ENCODE data around the gene NUDT9.
"Not testable (repeated sequence)": the region's sequence is repeated elsewhere in the genome, so short reads cannot be mapped to it uniquely, and the experiment has no call there.

Gene NUDT9

GRCh38 chr4:87469390-87469789, 47.0 kb downstream of the NUDT9 start:
- Histone ChIP-seq H3K9me3 (ENCODE audit: insufficient read depth, low read depth, low read length) (no peaks in the 10 kb centered on the region), H3K4me3 (ENCODE audit: low read length) (no peak overlapping the region), H3K4me1 (ENCODE audit: insufficient read depth, low read length) (no peaks in the 10 kb centered on the region), H3K36me3 (ENCODE audit: insufficient read depth, low read depth, low read length) (no peaks in the 10 kb centered on the region), H3K27me3 (ENCODE audit: insufficient read depth, low read length) (no peaks in the 10 kb centered on the region), H3K9ac (ENCODE audit: low read depth, low read length) (no peak overlapping the region), H3K27ac (ENCODE audit: low read length) (no peak overlapping the region)

- H3K27ac ChIP-seq (ENCODE audit: low read length): no peak overlapping the region
Observed at GRCh38 chr4:87476934-87477333, 54.6 kb downstream of the NUDT9 start.

DNA sequence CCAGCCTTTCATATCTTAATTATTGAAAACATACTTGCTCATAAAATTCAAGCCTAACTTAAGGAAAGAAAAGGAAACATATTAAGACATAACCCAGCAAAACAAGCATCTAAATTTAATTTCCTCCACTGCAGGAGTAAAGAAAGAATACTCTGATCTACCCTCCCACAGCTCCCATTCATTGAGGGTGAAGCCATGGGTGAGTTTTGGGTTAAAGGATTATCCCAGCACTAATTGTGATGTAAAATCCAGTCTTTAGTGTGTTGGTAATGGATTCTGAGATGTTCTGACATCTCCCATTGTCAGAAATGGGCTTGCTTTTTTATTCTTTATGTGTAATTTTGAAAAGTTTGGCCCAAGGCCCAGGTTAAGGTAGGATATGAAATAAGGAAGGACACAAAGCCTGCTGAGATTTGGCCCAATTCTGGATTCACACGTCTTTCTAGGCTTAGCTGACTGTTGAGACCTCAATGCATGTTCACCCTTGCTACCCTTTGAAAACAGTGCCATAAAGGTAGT, 56.4 kb downstream of the NUDT9 start:
- no peak overlapping the region for H3K9ac ChIP-seq (ENCODE audit: low read depth, low read length)
- H3K27me3 ChIP-seq (ENCODE audit: insufficient read depth, low read length): no peaks in the 10 kb centered on the region
- H3K36me3 ChIP-seq (ENCODE audit: insufficient read depth, low read depth, low read length): no peaks in the 10 kb centered on the region
- no peaks in the 10 kb centered on the region for H3K9me3 ChIP-seq (ENCODE audit: insufficient read depth, low read depth, low read length)
- no peak overlapping the region for H3K4me3 ChIP-seq (ENCODE audit: low read length)
- H3K27ac ChIP-seq (ENCODE audit: low read length): no peak overlapping the region
- peaks cover 6% of the 10 kb centered on the region; the same call in 1 of the 2 replicates for H3K4me1 ChIP-seq (ENCODE audit: insufficient read depth, low read length)

More at GRCh38 chr4:87476934-87477333, 54.6 kb downstream of the NUDT9 start:
- Histone ChIP-seq H3K27me3 (ENCODE audit: insufficient read depth, low read length) (no peaks in the 10 kb centered on the region), H3K4me3 (ENCODE audit: low read length) (no peak overlapping the region), H3K9me3 (ENCODE audit: insufficient read depth, low read depth, low read length) (no peaks in the 10 kb centered on the region), H3K9ac (ENCODE audit: low read depth, low read length) (no peak overlapping the region), H3K4me1 (ENCODE audit: insufficient read depth, low read length) (peaks cover 6% of the 10 kb centered on the region; the same call in 1 of the 2 replicates), H3K36me3 (ENCODE audit: insufficient read depth, low read depth, low read length) (no peaks in the 10 kb centered on the region)

GRCh38 chr4:87481377-87481776, 59.0 kb downstream of the NUDT9 start:
- Histone ChIP-seq H3K27me3 (ENCODE audit: insufficient read depth, low read length) (no peaks in the 10 kb centered on the region), H3K27ac (ENCODE audit: low read length) (no peak overlapping the region), H3K4me1 (ENCODE audit: insufficient read depth, low read length) (peaks cover 6% of the 10 kb centered on the region; the same call in 1 of the 2 replicates), H3K9me3 (ENCODE audit: insufficient read depth, low read depth, low read length) (no peaks in the 10 kb centered on the region), H3K4me3 (ENCODE audit: low read length) (no peak overlapping the region), H3K9ac (ENCODE audit: low read depth, low read length) (no peak overlapping the region), H3K36me3 (ENCODE audit: insufficient read depth, low read depth, low read length) (no peaks in the 10 kb centered on the region)

- not testable (repeated sequence) for H3K4me1 ChIP-seq (ENCODE audit: insufficient read depth, low read length); H3K27me3 ChIP-seq (ENCODE audit: insufficient read depth, low read length); H3K9ac ChIP-seq (ENCODE audit: low read depth, low read length); H3K27ac ChIP-seq (ENCODE audit: low read length); H3K9me3 ChIP-seq (ENCODE audit: insufficient read depth, low read depth, low read length); H3K36me3 ChIP-seq (ENCODE audit: insufficient read depth, low read depth, low read length); H3K4me3 ChIP-seq (ENCODE audit: low read length)
Observed at GRCh38 chr4:87483247-87483646, 60.9 kb downstream of the NUDT9 start.

DNA sequence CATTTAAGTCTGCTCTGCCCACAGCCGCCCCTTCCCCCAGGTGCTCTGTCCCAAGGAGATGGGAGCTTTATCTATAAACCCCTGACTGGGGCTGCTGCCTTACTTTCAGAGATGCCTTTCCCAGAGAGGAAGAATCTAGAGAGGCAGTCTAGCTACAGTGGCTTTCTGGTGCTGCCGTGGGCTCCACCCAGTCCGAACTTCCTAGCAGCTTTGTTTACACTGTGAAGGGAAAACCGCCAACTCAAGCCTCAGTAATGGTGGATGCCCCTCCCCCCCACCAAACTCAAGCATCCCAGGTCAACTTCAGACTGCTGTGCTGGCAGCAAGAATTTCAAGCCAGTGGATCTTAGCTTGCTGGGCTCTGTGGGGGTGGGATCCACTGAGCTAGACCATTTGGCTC, 66.3 kb downstream of the NUDT9 start:
- not testable (repeated sequence) for H3K9me3 ChIP-seq (ENCODE audit: insufficient read depth, low read depth, low read length); H3K27ac ChIP-seq (ENCODE audit: low read length); H3K4me3 ChIP-seq (ENCODE audit: low read length); H3K36me3 ChIP-seq (ENCODE audit: insufficient read depth, low read depth, low read length); H3K27me3 ChIP-seq (ENCODE audit: insufficient read depth, low read length); H3K9ac ChIP-seq (ENCODE audit: low read depth, low read length)
- H3K4me1 ChIP-seq (ENCODE audit: insufficient read depth, low read length): peaks cover 15% of the 10 kb centered on the region

DNA sequence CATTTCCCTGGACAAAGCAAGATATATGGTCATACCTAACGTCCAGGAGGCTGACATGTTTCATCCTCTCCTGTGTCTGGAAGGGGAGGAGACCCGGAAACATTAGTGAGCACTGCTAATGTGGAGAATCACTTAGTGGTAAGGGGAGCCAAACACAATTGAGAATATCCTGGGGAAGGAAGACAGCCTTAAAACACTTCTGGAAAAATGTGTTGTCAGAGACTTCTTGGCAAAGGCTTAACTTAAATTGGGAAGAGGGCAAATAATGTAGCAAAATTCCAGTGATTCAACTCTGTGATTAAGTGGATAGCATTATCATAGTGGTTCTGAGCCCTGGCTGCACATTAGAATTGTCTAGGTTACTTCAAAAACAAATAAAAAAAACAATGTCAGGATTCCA, 67.3 kb downstream of the NUDT9 start:
- H3K4me1 ChIP-seq (ENCODE audit: insufficient read depth, low read length): peaks cover 15% of the 10 kb centered on the region
- H3K36me3 ChIP-seq (ENCODE audit: insufficient read depth, low read depth, low read length): no peaks in the 10 kb centered on the region
- no peak overlapping the region for H3K4me3 ChIP-seq (ENCODE audit: low read length)
- peaks cover 8% of the 10 kb centered on the region; the same call in 1 of the 2 replicates for H3K9me3 ChIP-seq (ENCODE audit: insufficient read depth, low read depth, low read length)
- H3K27ac ChIP-seq (ENCODE audit: low read length): no peak overlapping the region
- no peak overlapping the region for H3K9ac ChIP-seq (ENCODE audit: low read depth, low read length)
- H3K27me3 ChIP-seq (ENCODE audit: insufficient read depth, low read length): no peaks in the 10 kb centered on the region

DNA sequence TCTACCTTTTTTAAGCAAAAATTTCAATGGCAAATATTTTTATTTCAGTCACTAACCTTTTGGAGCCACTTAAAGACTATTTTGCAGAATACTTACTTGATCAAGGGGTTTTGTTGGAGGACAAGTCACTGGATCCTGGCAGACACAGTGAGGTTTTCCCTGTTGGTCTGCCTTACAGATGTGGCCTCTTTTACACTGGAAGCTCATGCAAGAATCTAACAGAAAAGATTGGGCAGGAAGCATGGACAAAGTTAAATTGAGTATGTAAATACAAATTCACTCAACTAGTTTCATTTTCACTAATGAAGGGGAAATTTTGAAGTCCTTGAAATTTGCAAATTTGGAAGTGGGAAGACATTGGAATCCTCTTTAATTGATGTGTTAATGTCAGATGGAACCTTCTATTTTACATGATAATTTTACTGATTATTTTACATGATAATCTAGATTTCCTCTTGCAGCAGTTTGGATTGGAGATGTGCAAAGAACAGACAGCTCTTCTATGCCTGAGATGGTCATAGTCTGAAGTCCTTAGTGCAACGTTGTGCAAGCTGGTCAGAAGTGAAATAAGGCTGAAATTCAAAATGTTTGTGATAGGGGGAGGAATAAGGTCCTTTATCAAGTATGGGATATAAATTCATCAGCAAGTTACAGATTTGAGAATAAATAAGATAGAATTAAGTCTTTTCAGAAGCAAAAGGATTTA, 68.4 kb downstream of the NUDT9 start:
- H3K36me3 ChIP-seq (ENCODE audit: insufficient read depth, low read depth, low read length): no peaks in the 10 kb centered on the region
- no peak overlapping the region for H3K9ac ChIP-seq (ENCODE audit: low read depth, low read length)
- H3K4me1 ChIP-seq (ENCODE audit: insufficient read depth, low read length): peaks cover 15% of the 10 kb centered on the region
- no peak overlapping the region; the same call in 1 of the 2 replicates for H3K4me3 ChIP-seq (ENCODE audit: low read length)
- peaks cover 8% of the 10 kb centered on the region; the same call in 1 of the 2 replicates for H3K9me3 ChIP-seq (ENCODE audit: insufficient read depth, low read depth, low read length)
- H3K27me3 ChIP-seq (ENCODE audit: insufficient read depth, low read length): no peaks in the 10 kb centered on the region
- peak overlapping the region; percentile 56 for H3K27ac ChIP-seq (ENCODE audit: low read length)

- H3K27me3 ChIP-seq (ENCODE audit: insufficient read depth, low read length): no peaks in the 10 kb centered on the region
Observed at GRCh38 chr4:87491436-87491835, 69.1 kb downstream of the NUDT9 start.

GRCh38 chr4:87491851-87492250, 69.5 kb downstream of the NUDT9 start:
- not testable (repeated sequence) for H3K36me3 ChIP-seq (ENCODE audit: insufficient read depth, low read depth, low read length); H3K4me3 ChIP-seq (ENCODE audit: low read length); H3K9me3 ChIP-seq (ENCODE audit: insufficient read depth, low read depth, low read length); H3K9ac ChIP-seq (ENCODE audit: low read depth, low read length); H3K27ac ChIP-seq (ENCODE audit: low read length); H3K27me3 ChIP-seq (ENCODE audit: insufficient read depth, low read length)
- peaks cover 15% of the 10 kb centered on the region for H3K4me1 ChIP-seq (ENCODE audit: insufficient read depth, low read length)

More at GRCh38 chr4:87491436-87491835, 69.1 kb downstream of the NUDT9 start:
- H3K4me3 ChIP-seq (ENCODE audit: low read length): no peak overlapping the region
- H3K36me3 ChIP-seq (ENCODE audit: insufficient read depth, low read depth, low read length): no peaks in the 10 kb centered on the region
- peaks cover 15% of the 10 kb centered on the region for H3K4me1 ChIP-seq (ENCODE audit: insufficient read depth, low read length)
- no peak overlapping the region for H3K27ac ChIP-seq (ENCODE audit: low read length)
- H3K9ac ChIP-seq (ENCODE audit: low read depth, low read length): no peak overlapping the region
- H3K9me3 ChIP-seq (ENCODE audit: insufficient read depth, low read depth, low read length): peaks cover 8% of the 10 kb centered on the region; the same call in 1 of the 2 replicates

GRCh38 chr4:87493115-87493514, 70.7 kb downstream of the NUDT9 start:
- Histone ChIP-seq H3K4me1 (ENCODE audit: insufficient read depth, low read length) (peaks cover 15% of the 10 kb centered on the region), H3K9ac (ENCODE audit: low read depth, low read length) (no peak overlapping the region), H3K9me3 (ENCODE audit: insufficient read depth, low read depth, low read length) (peaks cover 6% of the 10 kb centered on the region; the same call in 1 of the 2 replicates), H3K27ac (ENCODE audit: low read length) (no peak overlapping the region), H3K36me3 (ENCODE audit: insufficient read depth, low read depth, low read length) (no peaks in the 10 kb centered on the region), H3K4me3 (ENCODE audit: low read length) (no peak overlapping the region), H3K27me3 (ENCODE audit: insufficient read depth, low read length) (no peaks in the 10 kb centered on the region)

GRCh38 chr4:87497159-87497558, 74.8 kb downstream of the NUDT9 start:
- Histone ChIP-seq H3K4me3 (ENCODE audit: low read length) (no peak overlapping the region), H3K36me3 (ENCODE audit: insufficient read depth, low read depth, low read length) (no peaks in the 10 kb centered on the region), H3K27ac (ENCODE audit: low read length) (no peak overlapping the region), H3K4me1 (ENCODE audit: insufficient read depth, low read length) (no peaks in the 10 kb centered on the region), H3K9ac (ENCODE audit: low read depth, low read length) (no peak overlapping the region), H3K27me3 (ENCODE audit: insufficient read depth, low read length) (no peaks in the 10 kb centered on the region), H3K9me3 (ENCODE audit: insufficient read depth, low read depth, low read length) (no peaks in the 10 kb centered on the region)

Data from iPS-20b (cell line).